Tibial nerve (tissue), 4 donors: ENCODE results near the gene FAT4. TPM values are rescaled to one million over a fixed set of nuclear protein-coding genes. Genes with fewer than 3 reads are reported as not detected.

Experiments
- DNase-seq, 2 donors: peaks; one replicate each; pipeline ENCODE4 v3.0.0-alpha.2; 2019; ENCODE audit warnings: low spot score in 2 of 2
- H3K27ac ChIP-seq, 4 donors: fragments of 200-600 bp; sonication (generic) in 3 of 4; one replicate each; pipeline ENCODE4 v1.5.1; 2017 to 2019; ENCODE audit warnings: mild to moderate bottlenecking in 1 of 4
- H3K27me3 ChIP-seq, 2 donors: fragments of 200-600 bp; sonication (generic) in 1 of 2; one replicate each; pipeline versions ENCODE4 v1.5.1 to v1.6.0; 2017 to 2019
- H3K36me3 ChIP-seq, 3 donors: fragments of 200-600 bp; sonication (generic); one replicate each; pipeline ENCODE4 v1.5.1; 2018 to 2019
- H3K4me1 ChIP-seq, 4 donors: fragments of 200-600 bp; sonication (generic) in 3 of 4; one replicate each; pipeline ENCODE4 v1.5.1; 2017 to 2019
- H3K4me3 ChIP-seq, 4 donors: fragments of 200-600 bp; sonication (generic) in 3 of 4; one replicate each; pipeline ENCODE4 v1.5.1; 2017 to 2019; ENCODE audit warnings: mild to moderate bottlenecking in 1 of 4, moderate library complexity in 1 of 4
- H3K9me3 ChIP-seq, 4 donors: fragments of 200-600 bp; sonication (generic) in 3 of 4; one replicate each; pipeline ENCODE4 v1.5.1; 2017 to 2019
- CTCF ChIP-seq, 5 experiments: fragments of 200-600 bp in 3 of 5; fragments of 450-650 bp in 2 of 5; sonication (generic) in 3 of 5; IDR thresholded peaks; one replicate each; pipeline ENCODE4 v1.5.1; 2016 to 2019; ENCODE audit warnings: antibody characterized with exemption in 5 of 5, mild to moderate bottlenecking in 3 of 5, moderate library complexity in 2 of 5
- EP300 ChIP-seq, 2 donors: sonication (generic); formaldehyde crosslinking; IDR thresholded peaks; one replicate each; pipeline ENCODE4 v1.6.1; 2017; ENCODE audit warnings: antibody characterized with exemption in 2 of 2, mild to moderate bottlenecking in 1 of 2
- POLR2A ChIP-seq, 2 donors: fragments of 450-650 bp; IDR thresholded peaks; one replicate each; pipeline ENCODE4 v1.6.1; 2017; ENCODE audit warnings: antibody characterized with exemption in 2 of 2, mild to moderate bottlenecking in 2 of 2, moderate library complexity in 2 of 2
- WGBS, 2 donors: methylation state at CpG; one replicate each; pipeline ENCODE4 v1.1.5; 2018; 5-methylcytosine and 5-hydroxymethylcytosine counted together
- total RNA-seq, 4 donors: library from RNA; depleted of rRNA; stranded (reverse); fragments of >200 nt; gene quantifications; one replicate each; pipeline ENCODE4 v1.1.0, GENCODE V29; 2016

The FAT4 gene
- total RNA-seq, 4 donors from 2014 or later, result 12.3 to 22.7 (median 18.4) TPM

- H3K27ac ChIP-seq, result no peak overlapping the region
- H3K27me3 ChIP-seq, result no peaks in the 10 kb centered on the region
- H3K4me3 ChIP-seq, result no peak overlapping the region
- no peak for DNase-seq
- no peaks in the 10 kb centered on the region for H3K9me3 ChIP-seq
- no peaks in the 10 kb centered on the region for H3K4me1 ChIP-seq
- WGBS, 2 donors, result 66 to 78% methylated on average over 5 of the region's 5 CpGs
- TF ChIP-seq POLR2A (IDR thresholded peaks at IDR 0.05) (no peak), EP300 (IDR thresholded peaks at IDR 0.05) (no peak), CTCF (IDR thresholded peaks at IDR 0.05) (no peak)
- H3K36me3 ChIP-seq, result no peaks in the 10 kb centered on the region
Measured at GRCh38 chr4:125268068-125268755, 46.5 kb upstream of the FAT4 start.

- no peak overlapping the region for H3K27ac ChIP-seq
- H3K9me3 ChIP-seq, result no peaks in the 10 kb centered on the region
- TF ChIP-seq POLR2A (IDR thresholded peaks at IDR 0.05) (no peak), EP300 (IDR thresholded peaks at IDR 0.05) (no peak), CTCF (IDR thresholded peaks at IDR 0.05) (no peak)
- H3K36me3 ChIP-seq, result no peaks in the 10 kb centered on the region
- H3K4me1 ChIP-seq, result no peaks in the 10 kb centered on the region
- 88 to 89% methylated on average over 1 of the region's 1 CpG for WGBS, 2 donors
- no peak for DNase-seq
- no peaks in the 10 kb centered on the region for H3K27me3 ChIP-seq
- H3K4me3 ChIP-seq, result no peak overlapping the region
Measured at GRCh38 chr4:125276811-125277210, 37.9 kb upstream of the FAT4 start.

GRCh38 chr4:125277790-125278189 is 37.0 kb upstream of the FAT4 start:
- H3K27me3 ChIP-seq, result no peaks in the 10 kb centered on the region
- no peaks in the 10 kb centered on the region for H3K4me1 ChIP-seq
- no peak for TF ChIP-seq CTCF (IDR thresholded peaks at IDR 0.05)
- no peak for TF ChIP-seq EP300 (IDR thresholded peaks at IDR 0.05)
- TF ChIP-seq POLR2A (IDR thresholded peaks at IDR 0.05), result no peak
- no peak overlapping the region for H3K4me3 ChIP-seq
- no peak for DNase-seq
- H3K9me3 ChIP-seq, result no peaks in the 10 kb centered on the region
- H3K27ac ChIP-seq, result no peak overlapping the region
- WGBS, 2 donors, result 73 to 90% methylated on average over 3 of the region's 3 CpGs
- no peaks in the 10 kb centered on the region for H3K36me3 ChIP-seq

- no peaks in the 10 kb centered on the region for H3K27me3 ChIP-seq
- H3K4me1 ChIP-seq, result no peaks in the 10 kb centered on the region
- TF ChIP-seq POLR2A (IDR thresholded peaks at IDR 0.05), result no peak
- no peak for TF ChIP-seq CTCF (IDR thresholded peaks at IDR 0.05)
- no peak for TF ChIP-seq EP300 (IDR thresholded peaks at IDR 0.05)
- DNase-seq, result no peak
- no peaks in the 10 kb centered on the region for H3K36me3 ChIP-seq
- WGBS, 2 donors, result 95 to 97% methylated on average over 20 to 32 of the region's 34 CpGs
- no peak overlapping the region for H3K27ac ChIP-seq
- H3K4me3 ChIP-seq, result no peak overlapping the region
- H3K9me3 ChIP-seq, result no peaks in the 10 kb centered on the region
Measured at GRCh38 chr4:125280892-125281403, 33.8 kb upstream of the FAT4 start.

- Histone ChIP-seq H3K9me3 (no peaks in the 10 kb centered on the region), H3K36me3 (no peaks in the 10 kb centered on the region), H3K27me3 (no peaks in the 10 kb centered on the region), H3K27ac (no peak overlapping the region), H3K4me1 (no peaks in the 10 kb centered on the region), H3K4me3 (no peak overlapping the region)
- no peak for DNase-seq
- WGBS, 2 donors, result 0 to 1% methylated on average over 4 of the region's 4 CpGs
- TF ChIP-seq EP300 (IDR thresholded peaks at IDR 0.05) (no peak), CTCF (IDR thresholded peaks at IDR 0.05) (peak; percentile 35 to 59 (median 50))
Measured at GRCh38 chr4:125283707-125284279, 31.0 kb upstream of the FAT4 start.
